Fibroblast of pulmonary artery (primary cell): ENCODE results near the gene LAMB1.

Experiments used
- DNase-seq: peaks from one replicate; pipeline ENCODE4 v3.0.0-alpha.2; 2010; ENCODE audit warnings: low read depth
- H3K4me3 ChIP-seq: replicated peaks from 2 replicates; pipeline ENCODE4 v1.5.1; 2011; ENCODE audit warnings: low read depth, mild to moderate bottlenecking, control low read depth, low read length, moderate library complexity
- CTCF ChIP-seq: IDR thresholded peaks from 2 replicates; pipeline ENCODE4 v1.5.1; 2011; ENCODE audit warnings: mild to moderate bottlenecking, control low read depth, low read length, inconsistent platforms; ENCODE audit errors: missing control alignments

Gene LAMB1

GRCh38 chr7:108030516-108030915, 27.6 kb upstream of the LAMB1 start:
- DNase-seq = no peak
- no peak overlapping the region for H3K4me3 ChIP-seq
- no peak for TF ChIP-seq CTCF

- TF ChIP-seq CTCF = no peak
- DNase-seq = no peak
- H3K4me3 ChIP-seq = no peak overlapping the region
These were observed 26.1 kb upstream of the LAMB1 start for GRCh38 chr7:108029034-108029433.

GRCh38 chr7:108028111-108028510, 25.1 kb upstream of the LAMB1 start:
- no peak for DNase-seq
- no peak for TF ChIP-seq CTCF
- no peak overlapping the region for H3K4me3 ChIP-seq

- H3K4me3 ChIP-seq = no peak overlapping the region
- DNase-seq = no peak
- no peak for TF ChIP-seq CTCF
These were observed 24.3 kb upstream of the LAMB1 start for GRCh38 chr7:108027239-108027638.

GRCh38 chr7:108026647-108027046, 23.7 kb upstream of the LAMB1 start:
- H3K4me3 ChIP-seq = no peak overlapping the region
- no peak for DNase-seq
- TF ChIP-seq CTCF = no peak

GRCh38 chr7:108026116-108026515, 23.2 kb upstream of the LAMB1 start:
- TF ChIP-seq CTCF = no peak
- no peak overlapping the region for H3K4me3 ChIP-seq
- no peak for DNase-seq

GRCh38 chr7:108024538-108024937, 21.6 kb upstream of the LAMB1 start:
- no peak overlapping the region for H3K4me3 ChIP-seq
- TF ChIP-seq CTCF = no peak
- DNase-seq = no peak
